DND-41 (cell line): ENCODE measurements around the gene FEZ2.

Experiments
- ATAC-seq: fragments of 200-7000 bp; cut with Tn5 transposase; 3 replicates; pipeline ENCODE4 v1.9.1; 2021; ENCODE audit warnings: low read depth; ENCODE audit not compliant: insufficient read depth
- DNase-seq: peaks from one replicate; pipeline ENCODE4 v3.0.0-alpha.2; 2020
- H2AFZ ChIP-seq: 2 replicates; pipeline ENCODE4 v1.6.0; 2012; ENCODE audit warnings: low read depth, low read length
- H3K27ac ChIP-seq: 2 replicates; pipeline ENCODE4 v1.5.1; 2012; ENCODE audit warnings: low read length, inconsistent platforms
- H3K27me3 ChIP-seq: fragments of 200-600 bp; sonication (generic); 2 replicates; pipeline ENCODE4 v1.6.0; 2012; ENCODE audit warnings: low read length, mild to moderate bottlenecking, inconsistent platforms; ENCODE audit not compliant: insufficient read depth, poor library complexity
- H3K36me3 ChIP-seq: 2 replicates; pipeline ENCODE4 v1.5.1; 2012; ENCODE audit warnings: low read length, inconsistent platforms; ENCODE audit not compliant: insufficient read depth
- H3K4me1 ChIP-seq: 2 replicates; pipeline ENCODE4 v1.5.1; 2012; ENCODE audit warnings: mild to moderate bottlenecking, low read length; ENCODE audit not compliant: insufficient read depth
- H3K4me2 ChIP-seq: 2 replicates; pipeline ENCODE4 v1.6.0; 2012; ENCODE audit warnings: mild to moderate bottlenecking, moderate library complexity, low read length, inconsistent platforms; ENCODE audit not compliant: insufficient read depth
- H3K4me3 ChIP-seq, 2 experiments: fragments of 200-600 bp in 1 of 2; shearing (Covaris generic) in 1 of 2; 2 replicates each; pipeline ENCODE4 v1.5.1; 2012 to 2016; ENCODE audit warnings: inconsistent platforms in 2 of 2, low read length in 2 of 2, mild to moderate bottlenecking in 2 of 2, low read depth in 1 of 2, moderate library complexity in 1 of 2
- H3K79me2 ChIP-seq: 2 replicates; pipeline ENCODE4 v1.6.0; 2012; ENCODE audit warnings: low read length, inconsistent platforms; ENCODE audit not compliant: insufficient read depth
- H3K9ac ChIP-seq: 2 replicates; pipeline ENCODE4 v1.6.0; 2012; ENCODE audit warnings: low read depth, mild to moderate bottlenecking, inconsistent platforms, low read length, moderate library complexity
- H3K9me3 ChIP-seq: 2 replicates; pipeline ENCODE4 v1.5.1; 2012; ENCODE audit warnings: low read length, moderate library complexity, mild to moderate bottlenecking, inconsistent platforms; ENCODE audit not compliant: insufficient read depth, severe bottlenecking
- H4K20me1 ChIP-seq: 2 replicates; pipeline ENCODE4 v1.6.0; 2012; ENCODE audit warnings: low read length; ENCODE audit not compliant: insufficient read depth
- EZH2 ChIP-seq: IDR thresholded peaks from 3 replicates; pipeline ENCODE4 v1.6.1; 2012; ENCODE audit warnings: borderline replicate concordance, low read depth, mild to moderate bottlenecking, moderate library complexity, low read length, inconsistent platforms; ENCODE audit not compliant: severe bottlenecking
- TF ChIP-seq, protein P1 (sequence below): IDR thresholded peaks from 2 replicates; pipeline ENCODE4 v1.5.1; 2012; ENCODE audit warnings: borderline replicate concordance, low read length, moderate library complexity, mild to moderate bottlenecking; ENCODE audit not compliant: poor library complexity, severe bottlenecking; ENCODE audit errors: extremely low read depth

Gene FEZ2, protein sequence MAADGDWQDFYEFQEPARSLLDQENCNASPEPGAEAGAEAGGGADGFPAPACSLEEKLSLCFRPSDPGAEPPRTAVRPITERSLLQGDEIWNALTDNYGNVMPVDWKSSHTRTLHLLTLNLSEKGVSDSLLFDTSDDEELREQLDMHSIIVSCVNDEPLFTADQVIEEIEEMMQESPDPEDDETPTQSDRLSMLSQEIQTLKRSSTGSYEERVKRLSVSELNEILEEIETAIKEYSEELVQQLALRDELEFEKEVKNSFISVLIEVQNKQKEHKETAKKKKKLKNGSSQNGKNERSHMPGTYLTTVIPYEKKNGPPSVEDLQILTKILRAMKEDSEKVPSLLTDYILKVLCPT

DNA sequence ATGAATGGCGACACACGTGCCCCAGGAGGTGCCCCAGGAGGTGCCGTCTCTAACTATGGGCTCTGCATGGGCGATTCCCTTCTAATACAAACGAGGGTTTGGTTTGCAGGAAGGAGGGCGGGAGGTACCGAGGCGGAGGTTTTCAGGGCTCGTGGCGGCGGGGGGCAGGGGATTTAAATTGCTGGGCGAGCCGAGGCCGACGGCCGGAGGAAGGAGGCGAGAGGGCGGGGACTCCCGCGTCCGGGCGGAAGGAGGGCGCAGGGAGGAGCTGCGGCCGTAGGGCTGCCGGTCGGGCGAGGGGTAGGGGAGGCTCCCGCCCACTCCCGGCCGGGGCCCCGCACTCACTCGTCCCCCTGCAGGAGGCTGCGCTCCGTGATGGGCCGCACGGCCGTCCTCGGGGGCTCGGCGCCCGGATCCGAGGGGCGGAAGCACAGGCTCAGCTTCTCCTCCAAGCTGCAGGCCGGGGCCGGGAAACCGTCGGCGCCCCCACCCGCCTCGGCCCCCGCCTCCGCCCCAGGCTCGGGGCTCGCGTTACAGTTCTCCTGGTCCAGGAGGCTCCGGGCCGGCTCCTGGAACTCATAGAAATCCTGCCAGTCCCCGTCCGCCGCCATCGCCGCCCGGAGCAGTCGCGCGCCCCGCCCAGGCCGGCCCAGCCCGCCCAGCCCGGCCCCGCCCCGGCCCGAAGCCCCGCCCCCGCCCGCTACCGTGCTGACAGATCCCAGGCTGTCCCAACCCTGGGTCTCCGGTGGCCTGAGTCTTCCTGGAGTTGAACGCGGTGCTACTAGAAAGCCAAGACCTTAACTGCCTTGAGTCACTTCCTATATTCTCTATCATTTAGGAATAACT, at the start of gene FEZ2:
FEZ2 (minus strand) TSS at position 637 of the 846 bp plus-strand sequence; CDS start at position 611, 26 bp downstream.
- Histone ChIP-seq H3K4me2 (peak within 1 kb of the TSS; percentile 83), H4K20me1 (peaks cover 2% of the 10 kb centered on the region; the same call in 1 of the 2 replicates), H3K79me2 (peaks cover 28% of the 10 kb centered on the region), H3K4me1 (peaks cover 27% of the 10 kb centered on the region), H3K9me3 (no peaks in the 10 kb centered on the region), H2AFZ (peak within 1 kb of the TSS; percentile 95), H3K9ac (peak within 1 kb of the TSS; percentile 72), H3K4me3 (peak within 1 kb of the TSS; percentile 31 to 71), H3K27ac (peak within 1 kb of the TSS; percentile 73), H3K36me3 (no peaks in the 10 kb centered on the region), H3K27me3 (no peaks in the 10 kb centered on the region)
- DNase-seq (peak; percentile 76), ATAC-seq (peak; percentile 92)
- TF ChIP-seq, protein P1, sequence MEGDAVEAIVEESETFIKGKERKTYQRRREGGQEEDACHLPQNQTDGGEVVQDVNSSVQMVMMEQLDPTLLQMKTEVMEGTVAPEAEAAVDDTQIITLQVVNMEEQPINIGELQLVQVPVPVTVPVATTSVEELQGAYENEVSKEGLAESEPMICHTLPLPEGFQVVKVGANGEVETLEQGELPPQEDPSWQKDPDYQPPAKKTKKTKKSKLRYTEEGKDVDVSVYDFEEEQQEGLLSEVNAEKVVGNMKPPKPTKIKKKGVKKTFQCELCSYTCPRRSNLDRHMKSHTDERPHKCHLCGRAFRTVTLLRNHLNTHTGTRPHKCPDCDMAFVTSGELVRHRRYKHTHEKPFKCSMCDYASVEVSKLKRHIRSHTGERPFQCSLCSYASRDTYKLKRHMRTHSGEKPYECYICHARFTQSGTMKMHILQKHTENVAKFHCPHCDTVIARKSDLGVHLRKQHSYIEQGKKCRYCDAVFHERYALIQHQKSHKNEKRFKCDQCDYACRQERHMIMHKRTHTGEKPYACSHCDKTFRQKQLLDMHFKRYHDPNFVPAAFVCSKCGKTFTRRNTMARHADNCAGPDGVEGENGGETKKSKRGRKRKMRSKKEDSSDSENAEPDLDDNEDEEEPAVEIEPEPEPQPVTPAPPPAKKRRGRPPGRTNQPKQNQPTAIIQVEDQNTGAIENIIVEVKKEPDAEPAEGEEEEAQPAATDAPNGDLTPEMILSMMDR, result no peak
- TF ChIP-seq EZH2, result no peak

DNA sequence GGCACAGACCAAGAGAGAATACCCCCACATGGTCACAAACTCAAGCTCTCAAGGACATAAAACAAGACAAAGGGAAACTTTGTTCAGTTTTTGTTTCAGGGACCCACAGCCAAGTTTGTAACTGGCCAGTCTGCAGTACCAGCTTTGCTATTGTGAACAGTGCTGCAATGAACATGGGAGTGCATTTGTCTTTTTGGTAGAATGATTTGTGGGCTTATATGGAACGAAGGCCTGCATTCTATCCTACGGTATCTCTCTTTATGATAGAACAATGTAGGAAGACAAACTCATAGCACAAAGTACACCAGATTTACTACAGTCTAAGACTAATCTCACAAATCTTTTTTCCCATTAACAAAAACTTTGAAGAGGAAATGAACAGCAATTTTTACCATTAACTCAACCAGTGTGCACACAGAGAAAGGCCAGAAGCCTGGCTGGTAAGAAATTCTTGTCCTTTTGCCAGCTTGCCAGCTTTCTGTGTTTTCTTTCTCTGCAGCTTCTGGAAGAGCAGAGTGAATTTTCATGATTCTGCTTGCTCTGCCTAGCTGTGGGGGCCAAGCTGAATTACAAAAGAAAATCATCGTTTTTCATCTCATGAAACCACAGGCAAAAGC, 37.1 kb upstream of the FEZ2 start:
- TF ChIP-seq, protein P1, result no peak
- TF ChIP-seq EZH2, result no peak
- Histone ChIP-seq H3K36me3 (no peaks in the 10 kb centered on the region), H3K27ac (no peak overlapping the region), H3K9ac (no peak overlapping the region), H3K4me1 (no peaks in the 10 kb centered on the region), H2AFZ (no peak overlapping the region), H3K27me3 (no peaks in the 10 kb centered on the region), H3K9me3 (no peaks in the 10 kb centered on the region), H4K20me1 (no peaks in the 10 kb centered on the region), H3K4me2 (no peak overlapping the region), H3K4me3 (no peak overlapping the region), H3K79me2 (no peaks in the 10 kb centered on the region)
- DNase-seq (no peak), ATAC-seq (no peak)

DNA sequence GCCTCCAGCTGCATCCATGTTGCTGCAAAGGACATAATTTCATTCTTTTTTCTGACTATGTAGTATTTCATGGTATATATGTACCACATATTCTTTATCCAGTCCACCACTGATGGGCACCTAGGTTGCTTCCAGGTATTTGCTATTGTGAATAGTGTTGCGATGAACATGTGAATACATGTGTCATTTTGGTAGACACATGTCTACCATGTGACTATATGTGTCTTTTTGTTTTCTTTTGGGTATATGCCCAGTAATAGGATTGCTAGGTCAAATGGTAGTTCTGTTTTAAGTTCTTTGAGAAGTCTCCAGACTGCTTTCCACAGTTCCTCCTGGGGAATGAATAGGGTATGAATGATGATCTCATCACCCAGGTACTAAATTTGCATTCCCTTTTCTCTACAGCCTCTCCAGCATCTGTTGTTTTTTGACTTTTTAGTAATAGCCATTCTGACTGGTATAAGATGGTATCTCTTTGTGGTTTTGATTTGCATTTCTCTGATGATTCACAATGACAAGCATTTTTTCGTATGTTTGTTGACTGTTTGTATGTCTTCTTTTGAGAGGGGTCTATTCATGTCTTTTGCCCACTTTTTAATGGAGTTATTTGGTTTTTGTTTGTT, 35.6 kb upstream of the FEZ2 start:
- Histone ChIP-seq H3K4me3 (no peak overlapping the region), H3K27me3 (no peaks in the 10 kb centered on the region), H3K4me2 (no peak overlapping the region), H3K9me3 (no peaks in the 10 kb centered on the region), H4K20me1 (no peaks in the 10 kb centered on the region), H3K4me1 (no peaks in the 10 kb centered on the region), H3K79me2 (no peaks in the 10 kb centered on the region), H3K9ac (no peak overlapping the region), H3K27ac (no peak overlapping the region), H3K36me3 (no peaks in the 10 kb centered on the region), H2AFZ (no peak overlapping the region)
- DNase-seq, result no peak
- no peak for ATAC-seq
- TF ChIP-seq, protein P1, result no peak
- no peak for TF ChIP-seq EZH2
